ENCODE results near the gene ACSF2.

The ACSF2 gene

DNA sequence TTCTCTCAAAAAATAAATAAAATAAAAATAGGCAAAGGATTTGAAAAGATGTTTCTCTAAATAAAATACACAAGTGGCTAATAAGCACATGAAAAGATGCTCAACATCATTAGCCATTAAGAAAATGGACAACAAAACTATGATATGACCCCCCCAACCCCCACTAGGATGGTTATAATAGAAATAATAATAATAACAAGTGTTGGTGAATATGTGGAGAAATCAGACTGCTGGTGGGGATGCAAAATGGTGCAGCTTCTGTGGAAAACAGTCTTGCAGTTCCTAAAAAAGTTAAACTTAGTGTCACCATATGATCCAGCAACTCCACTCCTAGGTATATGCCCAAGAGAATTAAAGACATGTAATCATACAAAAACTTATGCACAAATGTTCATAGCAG lies 73.3 kb downstream of the ACSF2 start:
- no peak for ATAC-seq (ENCODE audit: low read depth)
- no peak for TF ChIP-seq CTCF (IDR thresholded peaks at IDR 0.05; ENCODE audit: poor library complexity, severe bottlenecking)
- no peak for DNase-seq (ENCODE audit: low spot score)

GRCh38 chr17:50499721-50500120 lies 73.7 kb downstream of the ACSF2 start:
- H3K4me1 ChIP-seq (ENCODE audit: insufficient read depth, poor library complexity, severe bottlenecking), result peaks cover 8% of the 10 kb centered on the region
- H3K4me3 ChIP-seq (ENCODE audit: severe bottlenecking), result no peak overlapping the region
- no peak for DNase-seq (ENCODE audit: low spot score)
- no peak for TF ChIP-seq CTCF (IDR thresholded peaks at IDR 0.05; ENCODE audit: poor library complexity, severe bottlenecking)
- ATAC-seq (ENCODE audit: low read depth), result no peak
- no peaks in the 10 kb centered on the region for H3K9me3 ChIP-seq (ENCODE audit: severe bottlenecking)
- H3K27me3 ChIP-seq (ENCODE audit: insufficient read depth, poor library complexity, severe bottlenecking), result no peaks in the 10 kb centered on the region
- H3K27ac ChIP-seq (ENCODE audit: poor library complexity, severe bottlenecking), result no peak overlapping the region
- H3K36me3 ChIP-seq (ENCODE audit: low read depth), result no peaks in the 10 kb centered on the region

More for the DNA sequence above, 73.3 kb downstream of the ACSF2 start:
- Histone ChIP-seq H3K27ac (ENCODE audit: poor library complexity, severe bottlenecking) (no peak overlapping the region), H3K4me3 (ENCODE audit: severe bottlenecking) (no peak overlapping the region), H3K9me3 (ENCODE audit: severe bottlenecking) (no peaks in the 10 kb centered on the region), H3K36me3 (ENCODE audit: low read depth) (no peaks in the 10 kb centered on the region), H3K27me3 (ENCODE audit: insufficient read depth, poor library complexity, severe bottlenecking) (no peaks in the 10 kb centered on the region), H3K4me1 (ENCODE audit: insufficient read depth, poor library complexity, severe bottlenecking) (peaks cover 3% of the 10 kb centered on the region)

GRCh38 chr17:50501054-50501453 lies 75.0 kb downstream of the ACSF2 start:
- H3K4me1 ChIP-seq (ENCODE audit: insufficient read depth, poor library complexity, severe bottlenecking), result peaks cover 8% of the 10 kb centered on the region
- no peaks in the 10 kb centered on the region for H3K27me3 ChIP-seq (ENCODE audit: insufficient read depth, poor library complexity, severe bottlenecking)
- no peaks in the 10 kb centered on the region for H3K36me3 ChIP-seq (ENCODE audit: low read depth)
- TF ChIP-seq CTCF (IDR thresholded peaks at IDR 0.05; ENCODE audit: poor library complexity, severe bottlenecking), result peak; percentile 74
- no peak overlapping the region for H3K27ac ChIP-seq (ENCODE audit: poor library complexity, severe bottlenecking)
- no peak for ATAC-seq (ENCODE audit: low read depth)
- H3K4me3 ChIP-seq (ENCODE audit: severe bottlenecking), result no peak overlapping the region
- no peak for DNase-seq (ENCODE audit: low spot score)
- H3K9me3 ChIP-seq (ENCODE audit: severe bottlenecking), result no peaks in the 10 kb centered on the region

DNA sequence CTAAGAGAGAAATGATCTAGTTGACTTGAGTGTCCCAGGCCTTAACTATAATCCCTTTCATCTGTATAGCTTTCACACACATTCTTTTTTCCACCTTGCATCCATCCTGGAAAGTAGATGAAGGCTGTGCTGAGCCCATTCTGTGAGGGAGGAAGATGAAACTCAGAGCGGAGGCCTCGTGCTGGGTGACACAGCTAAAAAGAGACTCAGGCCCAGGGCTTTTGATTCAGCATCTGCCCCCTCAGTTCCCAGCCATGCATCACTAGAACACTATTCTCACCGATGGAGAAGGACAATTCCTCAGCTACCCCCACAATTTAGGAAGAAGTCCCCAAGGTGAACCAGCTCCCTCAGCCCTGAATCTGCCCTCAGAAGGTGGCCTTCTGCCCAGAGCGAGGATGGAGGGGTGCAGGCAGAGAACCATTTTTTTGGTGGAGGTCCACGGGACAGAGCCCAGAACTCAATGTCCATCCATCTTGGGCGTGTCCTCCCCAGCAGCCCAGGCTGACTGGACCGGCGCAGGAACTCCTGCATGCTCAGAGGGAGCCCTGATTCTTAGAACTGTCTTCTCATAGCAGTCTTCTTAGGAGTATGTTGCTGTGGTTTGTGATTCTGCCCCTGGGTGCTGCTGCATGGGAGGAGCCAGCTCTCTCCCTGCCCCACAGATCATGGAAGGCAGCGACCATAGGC lies 76.4 kb downstream of the ACSF2 start:
- no peak for TF ChIP-seq CTCF (IDR thresholded peaks at IDR 0.05; ENCODE audit: poor library complexity, severe bottlenecking)
- Histone ChIP-seq H3K36me3 (ENCODE audit: low read depth) (no peaks in the 10 kb centered on the region), H3K9me3 (ENCODE audit: severe bottlenecking) (no peaks in the 10 kb centered on the region), H3K27me3 (ENCODE audit: insufficient read depth, poor library complexity, severe bottlenecking) (no peaks in the 10 kb centered on the region), H3K4me1 (ENCODE audit: insufficient read depth, poor library complexity, severe bottlenecking) (peaks cover 8% of the 10 kb centered on the region), H3K4me3 (ENCODE audit: severe bottlenecking) (no peak overlapping the region), H3K27ac (ENCODE audit: poor library complexity, severe bottlenecking) (no peak overlapping the region)
- ATAC-seq (ENCODE audit: low read depth), result no peak
- no peak for DNase-seq (ENCODE audit: low spot score)

- ATAC-seq (ENCODE audit: low read depth), result no peak
- Histone ChIP-seq H3K4me1 (ENCODE audit: insufficient read depth, poor library complexity, severe bottlenecking) (peaks cover 8% of the 10 kb centered on the region), H3K27me3 (ENCODE audit: insufficient read depth, poor library complexity, severe bottlenecking) (no peaks in the 10 kb centered on the region), H3K27ac (ENCODE audit: poor library complexity, severe bottlenecking) (no peak overlapping the region), H3K36me3 (ENCODE audit: low read depth) (no peaks in the 10 kb centered on the region), H3K9me3 (ENCODE audit: severe bottlenecking) (no peaks in the 10 kb centered on the region), H3K4me3 (ENCODE audit: severe bottlenecking) (no peak overlapping the region)
- no peak for DNase-seq (ENCODE audit: low spot score)
- no peak for TF ChIP-seq CTCF (IDR thresholded peaks at IDR 0.05; ENCODE audit: poor library complexity, severe bottlenecking)
Observed at GRCh38 chr17:50505591-50506130, 79.6 kb downstream of the ACSF2 start.

Data from RWPE2 (cell line).